ENCODE results near the gene CAP2. TPM values are rescaled to one million over a fixed set of nuclear protein-coding genes. Genes with fewer than 3 reads are reported as not detected.

CAP2 gene
- total RNA-seq, 2 donors from 2014 or later = not detected

- DNase-seq (no peak), ATAC-seq (no peak)
- H3K4me3 Mint-ChIP-seq = no peak overlapping the region
- H3K9me3 ChIP-seq (ENCODE audit: control insufficient read depth, low read length, poor library complexity, severe bottlenecking) = no peaks in the 10 kb centered on the region
- H3K27ac Mint-ChIP-seq = no peak overlapping the region
- H3K4me1 Mint-ChIP-seq = no peaks in the 10 kb centered on the region
- no peaks in the 10 kb centered on the region for H3K36me3 Mint-ChIP-seq (ENCODE audit: low read depth)
- H3K27me3 Mint-ChIP-seq = peaks cover 50% of the 10 kb centered on the region
Observed at GRCh38 chr6:17457956-17458355, 64.6 kb downstream of the CAP2 start.

- DNase-seq (no peak), ATAC-seq (no peak)
- no peak overlapping the region for H3K4me3 Mint-ChIP-seq
- H3K36me3 Mint-ChIP-seq (ENCODE audit: low read depth) = no peaks in the 10 kb centered on the region
- H3K4me1 Mint-ChIP-seq = no peaks in the 10 kb centered on the region
- H3K27ac Mint-ChIP-seq = no peak overlapping the region
- peaks cover 45% of the 10 kb centered on the region for H3K27me3 Mint-ChIP-seq
- H3K9me3 ChIP-seq (ENCODE audit: control insufficient read depth, low read length, poor library complexity, severe bottlenecking) = no peaks in the 10 kb centered on the region
Observed at GRCh38 chr6:17458966-17459365, 65.6 kb downstream of the CAP2 start.

- DNase-seq = no peak
- no peak for ATAC-seq
- no peak overlapping the region for H3K27ac Mint-ChIP-seq
- no peaks in the 10 kb centered on the region for H3K4me1 Mint-ChIP-seq
- peaks cover 32% of the 10 kb centered on the region for H3K27me3 Mint-ChIP-seq
- no peak overlapping the region for H3K4me3 Mint-ChIP-seq
- H3K9me3 ChIP-seq (ENCODE audit: control insufficient read depth, low read length, poor library complexity, severe bottlenecking) = no peaks in the 10 kb centered on the region
- H3K36me3 Mint-ChIP-seq (ENCODE audit: low read depth) = no peaks in the 10 kb centered on the region
Observed at GRCh38 chr6:17460862-17461261, 67.5 kb downstream of the CAP2 start.

- H3K9me3 ChIP-seq (ENCODE audit: control insufficient read depth, low read length, poor library complexity, severe bottlenecking) = no peaks in the 10 kb centered on the region
- Mint-ChIP-seq H3K4me3 (no peak overlapping the region), H3K27ac (no peak overlapping the region), H3K4me1 (no peaks in the 10 kb centered on the region), H3K27me3 (peaks cover 16% of the 10 kb centered on the region), H3K36me3 (ENCODE audit: low read depth) (no peaks in the 10 kb centered on the region)
- ATAC-seq (no peak), DNase-seq (no peak)
Observed at GRCh38 chr6:17466147-17466546, 72.8 kb downstream of the CAP2 start.

- no peak overlapping the region for H3K27ac Mint-ChIP-seq
- ATAC-seq (no peak), DNase-seq (no peak)
- H3K27me3 Mint-ChIP-seq = peaks cover 16% of the 10 kb centered on the region
- H3K4me3 Mint-ChIP-seq = no peak overlapping the region
- H3K4me1 Mint-ChIP-seq = no peaks in the 10 kb centered on the region
- no peaks in the 10 kb centered on the region for H3K36me3 Mint-ChIP-seq (ENCODE audit: low read depth)
- no peaks in the 10 kb centered on the region for H3K9me3 ChIP-seq (ENCODE audit: control insufficient read depth, low read length, poor library complexity, severe bottlenecking)
Observed at GRCh38 chr6:17466707-17467106, 73.3 kb downstream of the CAP2 start.

- H3K4me1 Mint-ChIP-seq = no peaks in the 10 kb centered on the region
- H3K9me3 ChIP-seq (ENCODE audit: control insufficient read depth, low read length, poor library complexity, severe bottlenecking) = no peaks in the 10 kb centered on the region
- peaks cover 23% of the 10 kb centered on the region for H3K27me3 Mint-ChIP-seq
- no peak for ATAC-seq
- DNase-seq = no peak
- H3K27ac Mint-ChIP-seq = no peak overlapping the region
- no peaks in the 10 kb centered on the region for H3K36me3 Mint-ChIP-seq (ENCODE audit: low read depth)
- no peak overlapping the region for H3K4me3 Mint-ChIP-seq
Observed at GRCh38 chr6:17469006-17469832, 75.8 kb downstream of the CAP2 start.

- Mint-ChIP-seq H3K4me1 (peaks cover 2% of the 10 kb centered on the region), H3K36me3 (ENCODE audit: low read depth) (no peaks in the 10 kb centered on the region), H3K4me3 (no peak overlapping the region), H3K27ac (no peak overlapping the region), H3K27me3 (peaks cover 33% of the 10 kb centered on the region)
- DNase-seq = no peak
- no peak for ATAC-seq
- H3K9me3 ChIP-seq (ENCODE audit: control insufficient read depth, low read length, poor library complexity, severe bottlenecking) = no peaks in the 10 kb centered on the region
Observed at GRCh38 chr6:17470202-17470937, 77.0 kb downstream of the CAP2 start.

- no peak for DNase-seq
- H3K27ac Mint-ChIP-seq = no peak overlapping the region
- peaks cover 39% of the 10 kb centered on the region for H3K27me3 Mint-ChIP-seq
- H3K9me3 ChIP-seq (ENCODE audit: control insufficient read depth, low read length, poor library complexity, severe bottlenecking) = no peaks in the 10 kb centered on the region
- no peaks in the 10 kb centered on the region for H3K36me3 Mint-ChIP-seq (ENCODE audit: low read depth)
- H3K4me3 Mint-ChIP-seq = no peak overlapping the region
- ATAC-seq = no peak
- H3K4me1 Mint-ChIP-seq = peaks cover 2% of the 10 kb centered on the region
Observed at GRCh38 chr6:17470938-17471327, 77.5 kb downstream of the CAP2 start.

GRCh38 chr6:17472653-17473183, 79.3 kb downstream of the CAP2 start:
- Mint-ChIP-seq H3K27me3 (peaks cover 46% of the 10 kb centered on the region), H3K4me3 (no peak overlapping the region), H3K4me1 (peaks cover 5% of the 10 kb centered on the region), H3K36me3 (ENCODE audit: low read depth) (no peaks in the 10 kb centered on the region), H3K27ac (no peak overlapping the region)
- ATAC-seq (no peak), DNase-seq (no peak)
- H3K9me3 ChIP-seq (ENCODE audit: control insufficient read depth, low read length, poor library complexity, severe bottlenecking) = no peaks in the 10 kb centered on the region

GRCh38 chr6:17473554-17473953, 80.2 kb downstream of the CAP2 start:
- Mint-ChIP-seq H3K4me1 (peaks cover 5% of the 10 kb centered on the region), H3K27me3 (peaks cover 46% of the 10 kb centered on the region), H3K36me3 (ENCODE audit: low read depth) (no peaks in the 10 kb centered on the region), H3K4me3 (no peak overlapping the region), H3K27ac (no peak overlapping the region)
- no peaks in the 10 kb centered on the region for H3K9me3 ChIP-seq (ENCODE audit: control insufficient read depth, low read length, poor library complexity, severe bottlenecking)
- no peak for DNase-seq
- ATAC-seq = no peak

GRCh38 chr6:17474289-17474688, 80.9 kb downstream of the CAP2 start:
- Mint-ChIP-seq H3K27me3 (peaks cover 43% of the 10 kb centered on the region), H3K36me3 (ENCODE audit: low read depth) (no peaks in the 10 kb centered on the region), H3K4me1 (peaks cover 5% of the 10 kb centered on the region), H3K4me3 (no peak overlapping the region), H3K27ac (no peak overlapping the region)
- ATAC-seq (no peak), DNase-seq (no peak)
- no peaks in the 10 kb centered on the region for H3K9me3 ChIP-seq (ENCODE audit: control insufficient read depth, low read length, poor library complexity, severe bottlenecking)

- H3K4me3 Mint-ChIP-seq = no peak overlapping the region
- DNase-seq = no peak
- H3K27ac Mint-ChIP-seq = no peak overlapping the region
- peaks cover 5% of the 10 kb centered on the region for H3K4me1 Mint-ChIP-seq
- no peak for ATAC-seq
- no peaks in the 10 kb centered on the region for H3K9me3 ChIP-seq (ENCODE audit: control insufficient read depth, low read length, poor library complexity, severe bottlenecking)
- no peaks in the 10 kb centered on the region for H3K36me3 Mint-ChIP-seq (ENCODE audit: low read depth)
- peaks cover 29% of the 10 kb centered on the region for H3K27me3 Mint-ChIP-seq
Observed at GRCh38 chr6:17475606-17476244, 82.3 kb downstream of the CAP2 start.

GRCh38 chr6:17476511-17476910, 83.1 kb downstream of the CAP2 start:
- Mint-ChIP-seq H3K27ac (no peak overlapping the region), H3K4me1 (peaks cover 5% of the 10 kb centered on the region), H3K36me3 (ENCODE audit: low read depth) (no peaks in the 10 kb centered on the region), H3K4me3 (no peak overlapping the region), H3K27me3 (peaks cover 32% of the 10 kb centered on the region)
- ATAC-seq (no peak), DNase-seq (no peak)
- no peaks in the 10 kb centered on the region for H3K9me3 ChIP-seq (ENCODE audit: control insufficient read depth, low read length, poor library complexity, severe bottlenecking)

Data from T-helper 17 cell (primary cell).